Duodenal mucosa (tissue), 2 donors: ENCODE data around the gene LSM14B.

Experiments used
- H3K27ac ChIP-seq: one replicate; pipeline ENCODE4 v1.7.0; 2013; ENCODE audit warnings: low read depth, low read length
- H3K27me3 ChIP-seq, 2 donors: one replicate each; pipeline ENCODE4 v1.7.0; 2013; ENCODE audit warnings: low read length in 2 of 2, control low read depth in 1 of 2; ENCODE audit not compliant: insufficient read depth in 2 of 2, control insufficient read depth in 1 of 2
- H3K36me3 ChIP-seq, 2 donors: one replicate each; pipeline ENCODE4 v1.7.0; 2013; ENCODE audit warnings: low read length in 2 of 2, control low read depth in 1 of 2; ENCODE audit not compliant: insufficient read depth in 2 of 2, control insufficient read depth in 1 of 2
- H3K4me1 ChIP-seq, 2 donors: one replicate each; pipeline ENCODE4 v1.7.0; 2013; ENCODE audit warnings: low read length in 2 of 2, control low read depth in 1 of 2; ENCODE audit not compliant: insufficient read depth in 2 of 2, control insufficient read depth in 1 of 2
- H3K4me3 ChIP-seq, 2 donors: one replicate each; pipeline ENCODE4 v1.7.0; 2013; ENCODE audit warnings: low read length in 2 of 2, low read depth in 1 of 2
- H3K9ac ChIP-seq, 2 donors: one replicate each; pipeline ENCODE4 v1.7.0; 2013; ENCODE audit warnings: low read length in 2 of 2, low read depth in 1 of 2
- H3K9me3 ChIP-seq, 2 donors: one replicate each; pipeline ENCODE4 v1.7.0; 2013; ENCODE audit warnings: low read length in 2 of 2, control low read depth in 1 of 2; ENCODE audit not compliant: control insufficient read depth in 1 of 2

Gene LSM14B

DNA sequence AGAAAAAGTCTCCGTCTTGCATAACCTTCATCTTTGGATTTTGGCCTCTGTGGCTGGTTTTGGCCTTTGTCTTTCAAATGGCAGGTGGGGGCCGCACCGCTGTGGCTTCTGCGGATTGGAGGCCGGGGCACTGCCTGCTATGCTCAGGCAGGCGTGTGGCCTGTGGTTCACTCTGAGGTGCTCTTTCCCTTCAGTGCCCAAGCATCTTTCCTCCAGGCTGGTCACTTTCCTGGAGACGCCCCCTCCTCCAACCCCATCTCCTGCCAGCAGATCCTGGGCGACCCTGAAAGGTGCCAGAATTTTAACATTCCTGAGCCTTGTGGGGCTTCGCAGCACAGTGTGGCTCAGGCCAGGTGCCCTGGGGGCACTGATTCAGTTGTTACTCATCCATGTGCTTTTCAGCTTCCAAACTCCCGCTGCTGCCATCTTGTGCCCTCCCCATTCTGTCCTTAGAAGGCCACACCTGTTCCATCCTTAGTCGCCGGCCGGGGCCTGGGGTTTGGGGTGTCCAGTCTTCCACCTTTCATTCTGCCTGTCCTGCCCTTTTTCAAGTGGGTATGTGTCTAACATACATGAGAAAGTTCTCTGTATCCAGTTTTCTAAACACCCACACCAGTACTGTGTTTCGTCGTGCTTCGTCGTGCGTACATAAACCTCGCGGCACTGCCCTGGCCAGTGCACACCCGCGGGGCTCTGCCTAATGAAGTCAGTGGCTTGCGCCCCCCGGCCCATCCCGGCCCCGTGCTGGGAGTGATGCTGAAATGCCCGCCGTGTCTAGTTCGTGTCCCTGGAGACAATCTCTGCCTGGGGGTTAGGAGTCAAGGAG, 33.4 kb downstream of the LSM14B start:
- Histone ChIP-seq H3K9ac (no peak overlapping the region), H3K4me1 (no peaks in the 10 kb centered on the region), H3K27ac (no peak overlapping the region), H3K9me3 (no peaks in the 10 kb centered on the region), H3K27me3 (no peaks in the 10 kb centered on the region), H3K4me3 (no peak overlapping the region), H3K36me3 (peaks cover 6 to 27% of the 10 kb centered on the region in 2 donors)

DNA sequence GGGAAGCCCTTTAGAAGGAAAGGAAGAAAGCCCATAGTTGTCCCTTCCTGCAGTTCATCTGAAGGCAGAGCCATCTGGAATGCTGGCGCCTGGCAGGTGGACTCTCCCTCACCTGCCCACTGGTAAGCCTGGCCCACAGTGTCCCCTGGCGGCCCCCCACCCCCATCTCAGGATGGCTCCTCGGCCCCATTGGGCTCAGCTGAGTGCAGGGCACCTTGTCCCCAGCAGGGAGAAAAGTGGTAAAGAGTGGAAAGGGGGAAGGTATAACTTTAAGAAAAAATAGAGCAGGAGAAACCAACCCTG, 33.9 kb downstream of the LSM14B start:
- H3K9me3 ChIP-seq, result no peaks in the 10 kb centered on the region
- H3K27ac ChIP-seq, result no peak overlapping the region
- H3K9ac ChIP-seq, result no peak overlapping the region
- H3K4me3 ChIP-seq, result no peak overlapping the region
- H3K36me3 ChIP-seq, result peaks cover 10 to 30% of the 10 kb centered on the region in 2 donors
- H3K4me1 ChIP-seq, result no peaks in the 10 kb centered on the region
- no peaks in the 10 kb centered on the region for H3K27me3 ChIP-seq

- Histone ChIP-seq H3K9me3 (no peaks in the 10 kb centered on the region), H3K9ac (no peak overlapping the region), H3K27me3 (no peaks in the 10 kb centered on the region), H3K4me3 (no peak overlapping the region), H3K36me3 (peaks cover 10 to 36% of the 10 kb centered on the region in 2 donors), H3K27ac (no peak overlapping the region), H3K4me1 (no peaks in the 10 kb centered on the region)
Measured at GRCh38 chr20:62156592-62157386, 34.5 kb downstream of the LSM14B start.

DNA sequence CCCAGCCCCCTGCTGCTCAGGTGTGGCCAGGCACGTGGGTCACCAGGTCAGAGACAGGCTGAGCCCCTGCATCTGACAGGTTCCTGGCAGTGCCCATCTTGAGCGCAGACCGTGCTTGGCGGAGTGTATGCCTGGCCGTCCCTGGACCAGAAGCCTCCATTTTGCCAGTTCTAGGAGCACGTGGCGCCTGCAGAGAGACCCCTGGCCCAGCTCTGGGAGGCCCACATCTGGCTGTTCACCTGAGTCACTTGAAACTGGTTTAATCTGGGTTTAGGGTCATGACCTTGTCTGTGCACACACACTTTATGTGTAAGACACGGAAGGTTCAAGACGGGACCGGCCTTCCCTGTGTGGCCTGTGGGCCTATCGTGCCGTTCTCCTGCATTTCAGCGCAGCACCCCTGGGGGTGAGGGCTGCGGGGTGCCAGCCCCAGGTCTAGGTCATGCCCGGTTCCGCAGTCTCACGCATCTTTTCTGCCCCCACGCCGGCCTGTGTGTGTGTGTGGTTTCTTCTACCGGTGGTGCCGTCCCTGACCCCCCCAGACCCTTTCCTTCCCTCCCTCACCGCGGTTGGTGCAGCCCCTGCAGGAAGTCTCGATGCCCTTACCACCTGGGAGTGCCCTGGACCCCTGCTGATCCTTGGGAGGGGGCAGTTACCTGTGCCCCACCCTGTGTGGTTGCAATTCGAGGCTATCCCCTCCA, 35.3 kb downstream of the LSM14B start:
- Histone ChIP-seq H3K9ac (no peak overlapping the region), H3K4me3 (no peak overlapping the region), H3K4me1 (no peaks in the 10 kb centered on the region), H3K9me3 (no peaks in the 10 kb centered on the region), H3K36me3 (peaks cover 10 to 35% of the 10 kb centered on the region in 2 donors), H3K27ac (no peak overlapping the region), H3K27me3 (no peaks in the 10 kb centered on the region)

DNA sequence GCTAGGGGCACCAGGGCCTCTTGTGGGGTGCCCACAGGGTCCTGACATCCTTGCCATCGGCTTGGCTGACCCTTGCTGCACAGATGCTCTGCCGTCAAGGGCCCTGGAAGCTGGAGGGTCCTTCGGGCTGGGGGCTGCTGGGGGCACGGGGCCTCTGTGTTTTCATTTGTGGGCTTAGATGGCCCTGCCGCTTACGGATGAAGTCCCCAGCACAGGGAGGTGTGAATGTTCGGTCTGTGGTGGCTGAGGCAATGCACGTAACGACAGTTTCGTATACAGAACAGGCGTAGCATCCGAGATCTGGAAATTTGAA, 35.8 kb downstream of the LSM14B start:
- Histone ChIP-seq H3K9me3 (no peaks in the 10 kb centered on the region), H3K4me1 (no peaks in the 10 kb centered on the region), H3K27me3 (no peaks in the 10 kb centered on the region), H3K36me3 (peaks cover 10 to 38% of the 10 kb centered on the region in 2 donors), H3K9ac (no peak overlapping the region), H3K27ac (no peak overlapping the region), H3K4me3 (no peak overlapping the region)

DNA sequence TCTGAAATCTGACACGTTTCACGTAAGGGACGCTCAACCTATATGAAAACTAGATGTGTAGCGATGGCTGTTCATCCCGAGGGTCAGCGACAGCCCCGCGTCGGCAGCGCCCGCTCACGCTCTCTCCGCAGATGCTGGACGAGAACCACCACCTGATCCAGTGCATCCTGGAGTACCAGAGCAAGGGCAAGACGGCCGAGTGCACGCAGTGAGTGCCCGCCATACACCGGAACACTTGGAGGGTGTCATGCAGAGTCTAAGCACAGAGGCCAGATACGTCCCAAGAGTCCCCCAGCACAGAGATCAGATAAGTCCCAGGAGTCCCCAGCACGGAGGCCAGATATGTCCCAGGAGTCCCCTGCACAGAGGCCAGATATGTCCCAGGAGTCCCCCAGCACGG, 36.3 kb downstream of the LSM14B start:
- Histone ChIP-seq H3K9ac (no peak overlapping the region), H3K27ac (no peak overlapping the region), H3K27me3 (no peaks in the 10 kb centered on the region), H3K4me1 (no peaks in the 10 kb centered on the region), H3K9me3 (no peaks in the 10 kb centered on the region), H3K4me3 (no peak overlapping the region), H3K36me3 (peaks cover 10 to 43% of the 10 kb centered on the region in 2 donors)

GRCh38 chr20:62159052-62159451, 36.8 kb downstream of the LSM14B start:
- Histone ChIP-seq H3K27me3 (no peaks in the 10 kb centered on the region), H3K4me3 (no peak overlapping the region), H3K9me3 (no peaks in the 10 kb centered on the region), H3K36me3 (peaks cover 10 to 47% of the 10 kb centered on the region in 2 donors), H3K4me1 (no peaks in the 10 kb centered on the region), H3K9ac (no peak overlapping the region), H3K27ac (no peak overlapping the region)

DNA sequence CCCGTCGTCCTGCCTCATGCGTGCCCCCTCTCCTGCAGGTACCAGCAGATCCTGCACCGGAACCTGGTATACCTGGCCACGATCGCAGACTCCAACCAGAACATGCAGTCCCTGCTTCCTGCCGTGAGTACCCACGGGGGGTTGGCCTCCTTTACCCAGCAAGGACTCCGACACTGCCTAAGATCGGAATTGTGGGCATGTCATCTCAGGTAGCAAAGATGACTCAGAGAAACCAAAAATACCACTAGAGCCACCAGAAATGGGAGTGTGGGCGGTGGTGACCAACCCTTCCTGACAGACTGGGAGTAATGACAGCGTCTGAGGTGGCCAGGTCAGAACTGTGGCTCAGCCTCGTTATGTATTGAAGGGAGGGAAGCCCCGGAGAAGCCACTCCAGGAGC, 37.6 kb downstream of the LSM14B start:
- Histone ChIP-seq H3K27ac (no peak overlapping the region), H3K4me1 (no peaks in the 10 kb centered on the region), H3K27me3 (no peaks in the 10 kb centered on the region), H3K9ac (no peak overlapping the region), H3K36me3 (peaks cover 10 to 47% of the 10 kb centered on the region in 2 donors), H3K4me3 (no peak overlapping the region), H3K9me3 (no peaks in the 10 kb centered on the region)

DNA sequence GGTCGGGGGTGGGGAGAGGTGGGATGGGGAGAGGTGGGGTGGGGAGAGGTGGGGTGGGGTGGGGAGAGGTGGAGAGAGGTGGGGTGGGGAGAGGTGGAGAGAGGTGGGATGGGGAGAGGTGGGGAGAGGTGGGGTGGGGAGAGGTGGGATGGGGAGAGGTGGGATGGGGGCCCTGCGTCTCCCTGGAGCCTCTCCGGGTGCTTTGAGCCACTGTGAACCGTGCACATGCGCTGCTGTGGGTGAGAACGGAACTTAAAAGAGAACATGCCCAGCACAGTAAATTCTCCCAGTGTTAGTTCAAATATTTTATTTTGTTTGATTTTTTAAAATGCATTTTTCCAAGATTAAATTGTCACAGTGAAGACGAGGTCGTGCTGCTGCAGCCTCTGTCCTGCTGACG, 38.0 kb downstream of the LSM14B start:
- H3K9ac ChIP-seq, result no peak overlapping the region
- H3K9me3 ChIP-seq, result no peaks in the 10 kb centered on the region
- H3K27me3 ChIP-seq, result no peaks in the 10 kb centered on the region
- H3K27ac ChIP-seq, result no peak overlapping the region
- H3K4me3 ChIP-seq, result no peak overlapping the region
- peaks cover 11 to 51% of the 10 kb centered on the region in 2 donors for H3K36me3 ChIP-seq
- H3K4me1 ChIP-seq, result no peaks in the 10 kb centered on the region

DNA sequence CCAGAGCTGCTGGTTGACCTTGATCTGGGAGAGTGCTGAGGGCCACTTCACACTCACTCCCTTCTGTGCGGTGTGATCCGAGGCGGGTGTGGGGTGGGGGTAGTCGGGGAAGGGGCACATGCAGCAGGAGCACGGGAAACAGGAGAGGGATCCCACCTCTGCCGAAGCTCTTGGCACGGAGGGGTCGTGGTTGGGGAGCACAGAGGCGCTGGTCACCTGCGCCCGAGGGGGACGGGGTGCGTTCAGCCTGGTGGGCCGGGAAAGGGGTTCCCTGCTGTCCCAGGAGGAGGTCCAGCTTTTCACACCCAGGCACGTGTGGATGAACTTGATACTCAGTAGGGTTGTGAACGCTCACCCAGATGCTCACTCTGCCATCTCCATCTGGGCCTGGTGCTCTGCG, 38.6 kb downstream of the LSM14B start:
- Histone ChIP-seq H3K36me3 (peaks cover 15 to 58% of the 10 kb centered on the region in 2 donors), H3K27me3 (no peaks in the 10 kb centered on the region), H3K9me3 (no peaks in the 10 kb centered on the region), H3K4me3 (no peak overlapping the region), H3K4me1 (no peaks in the 10 kb centered on the region), H3K9ac (no peak overlapping the region), H3K27ac (no peak overlapping the region)
